NCI-H2171 treated with DMSO at 0.1 percent for 48 hours (cell line): ENCODE data around the gene DUSP22.

Experiments used
- DNase-seq: peaks from one replicate; lab custom pipeline; 2025; lab: John Stamatoyannopoulos, UW

DUSP22 gene

DNA sequence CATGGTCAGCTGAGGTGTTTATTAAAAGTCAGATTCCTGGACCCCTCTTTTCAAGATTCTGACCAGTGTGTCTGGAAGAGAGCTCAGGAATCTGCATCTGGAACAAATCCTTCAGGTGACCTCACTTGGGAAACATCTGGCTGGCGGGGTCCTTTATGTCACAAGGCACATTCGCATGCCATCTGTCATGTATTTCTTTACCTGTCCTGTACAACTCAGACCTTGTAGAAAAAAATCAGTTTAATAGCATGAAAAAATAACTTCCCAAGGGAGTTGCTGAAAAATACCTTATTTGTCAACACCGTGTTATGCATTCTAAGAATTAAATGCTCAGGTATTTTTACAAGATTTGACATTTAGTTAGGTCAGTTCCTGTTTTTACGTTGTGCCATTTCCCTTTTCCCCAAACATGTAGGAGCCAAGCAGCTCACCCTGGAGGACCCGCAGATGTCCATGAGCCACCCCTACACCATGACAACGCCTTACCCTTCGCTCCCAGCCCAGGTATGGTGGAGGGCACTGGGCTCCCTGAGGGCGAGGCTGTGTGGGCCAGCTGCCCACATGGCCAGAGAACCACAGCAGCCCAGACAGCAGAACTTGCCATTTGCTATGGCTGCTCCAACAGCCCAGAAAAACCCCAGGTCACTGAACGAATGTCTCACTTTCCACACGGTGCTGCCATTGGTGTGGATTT lies 103.3 kb downstream of the DUSP22 start:
- DNase-seq: peak; percentile 4

DNA sequence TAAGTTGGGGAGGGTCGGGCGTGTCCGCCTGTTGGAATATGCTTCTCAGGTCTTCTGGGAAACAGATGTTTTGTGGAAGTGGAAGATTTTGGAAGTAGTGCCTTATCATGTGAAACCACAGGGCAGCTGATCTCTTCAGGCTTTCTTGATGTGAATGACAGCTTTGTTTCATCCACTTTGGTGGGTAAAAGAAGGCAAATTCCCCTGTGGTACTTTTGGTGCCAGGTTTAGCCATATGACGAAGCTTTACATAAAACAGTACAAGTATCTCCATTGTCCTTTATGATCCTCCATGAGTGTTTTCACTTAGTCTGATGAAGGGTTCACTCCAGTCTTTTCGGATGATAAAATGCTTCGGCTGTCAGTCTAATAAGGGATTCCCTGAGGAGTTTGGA lies 103.8 kb downstream of the DUSP22 start:
- no peak for DNase-seq

DNA sequence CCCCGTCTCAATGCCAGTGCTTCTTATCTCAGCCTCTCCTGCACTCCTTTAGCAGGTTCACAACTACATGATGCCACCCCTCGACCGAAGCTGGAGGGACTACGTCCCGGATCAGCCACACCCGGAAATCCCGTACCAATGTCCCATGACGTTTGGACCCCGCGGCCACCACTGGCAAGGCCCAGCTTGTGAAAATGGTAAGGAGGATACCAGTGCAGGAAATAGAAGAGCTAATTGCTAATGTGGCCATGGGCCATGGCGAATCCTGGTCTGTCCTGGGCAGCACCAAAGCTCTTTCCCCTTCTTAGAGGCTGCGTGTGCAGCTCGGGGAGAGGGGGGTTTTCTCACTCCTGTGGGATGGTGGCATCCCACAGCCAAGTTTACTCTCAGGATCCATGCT lies 104.8 kb downstream of the DUSP22 start:
- DNase-seq: no peak

DNA sequence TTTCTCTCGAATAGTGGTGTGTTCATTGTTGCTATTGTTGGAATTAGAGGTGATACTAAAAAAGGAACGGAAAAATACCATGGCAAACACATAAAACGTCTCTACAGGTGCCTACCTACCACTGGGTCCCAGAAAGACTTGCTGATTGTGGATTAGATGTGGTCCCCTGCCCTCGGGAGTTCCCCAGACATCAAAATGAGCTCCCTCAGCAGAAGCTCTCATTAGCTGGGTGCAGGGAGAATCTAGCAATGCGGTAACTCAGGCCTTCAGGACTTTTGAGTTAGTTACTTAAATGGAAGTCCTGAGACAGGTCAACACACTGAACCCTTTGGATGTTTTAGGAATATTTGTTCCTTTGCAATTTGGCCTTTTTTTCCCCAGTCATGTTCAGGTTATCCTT lies 105.3 kb downstream of the DUSP22 start:
- DNase-seq: no peak

DNA sequence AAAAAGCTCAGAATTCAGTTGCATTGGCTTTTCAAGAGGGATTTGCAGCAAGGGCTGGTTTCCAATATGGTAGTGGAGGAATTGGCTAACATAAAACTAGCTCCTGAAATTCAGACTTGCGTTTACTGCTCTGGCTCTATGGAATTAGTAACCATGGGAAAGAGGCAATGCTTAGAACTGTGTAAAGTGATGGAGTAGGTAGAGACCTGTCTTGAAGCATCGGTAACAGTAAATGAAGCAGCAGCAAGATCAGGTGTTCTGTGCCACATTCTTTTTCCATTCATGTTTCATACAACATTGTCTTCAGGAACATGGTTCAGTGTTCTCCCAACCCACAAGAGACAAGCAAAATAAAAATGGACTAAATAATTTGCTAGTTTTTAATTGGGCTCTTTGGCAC lies 105.8 kb downstream of the DUSP22 start:
- no peak for DNase-seq

DNA sequence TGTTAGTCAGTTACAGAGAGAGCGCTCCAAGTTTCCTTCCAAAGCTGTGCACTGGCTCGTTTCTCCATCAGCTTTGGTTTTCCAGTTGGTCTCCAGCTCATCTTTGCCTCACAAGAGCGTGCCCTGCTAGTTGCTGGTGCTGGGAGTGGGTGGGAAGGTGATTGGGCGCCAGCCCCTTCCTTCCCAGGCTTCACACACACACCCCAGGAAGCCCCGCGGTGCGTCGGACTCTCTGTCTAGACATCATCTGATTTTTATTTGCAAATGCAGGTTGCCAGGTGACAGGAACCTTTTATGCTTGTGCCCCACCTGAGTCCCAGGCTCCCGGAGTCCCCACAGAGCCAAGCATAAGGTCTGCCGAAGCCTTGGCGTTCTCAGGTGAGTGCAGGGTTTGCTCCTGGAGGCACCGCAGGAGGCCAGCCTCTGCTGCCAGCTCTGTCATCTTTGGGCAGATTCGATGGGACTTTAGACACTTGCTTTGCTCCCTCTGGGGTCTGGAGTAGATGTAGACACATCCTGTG lies 106.3 kb downstream of the DUSP22 start:
- no peak for DNase-seq

DNA sequence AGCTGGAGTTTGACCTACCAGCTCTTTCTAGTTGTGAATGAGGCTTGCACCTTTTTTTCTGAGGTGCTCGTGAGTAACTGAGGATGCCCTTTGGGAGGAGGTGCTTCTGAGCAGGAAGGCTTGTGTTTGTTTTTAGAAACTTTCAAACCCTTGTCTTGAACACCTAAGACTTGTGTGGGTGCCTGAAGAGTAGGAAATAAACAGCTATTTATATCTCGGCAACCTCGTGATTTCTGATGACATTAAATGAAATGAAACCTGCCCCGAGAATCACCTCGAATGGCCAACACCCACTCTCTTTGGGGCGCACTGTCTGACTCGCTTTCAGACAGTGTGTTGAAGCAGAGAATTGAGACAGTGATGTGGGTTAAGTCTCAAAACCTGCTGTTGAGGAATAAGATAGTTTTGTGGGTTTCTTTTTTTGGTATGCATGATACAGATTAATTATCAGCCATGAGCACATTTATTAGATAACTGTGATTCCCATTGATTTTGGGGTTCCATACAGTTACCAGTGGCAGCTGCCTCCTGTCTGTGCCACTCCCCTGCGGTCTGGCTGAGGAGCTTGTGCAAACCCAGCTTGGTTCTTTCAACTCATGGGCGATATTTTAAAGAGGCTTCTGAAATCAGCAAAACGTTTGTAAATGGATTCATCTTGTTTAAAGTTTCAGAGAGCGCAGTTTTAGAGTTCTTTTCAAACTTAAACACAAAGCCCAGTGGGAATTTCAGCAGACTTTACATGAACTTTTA lies 107.7 kb downstream of the DUSP22 start:
- DNase-seq: no peak

DNA sequence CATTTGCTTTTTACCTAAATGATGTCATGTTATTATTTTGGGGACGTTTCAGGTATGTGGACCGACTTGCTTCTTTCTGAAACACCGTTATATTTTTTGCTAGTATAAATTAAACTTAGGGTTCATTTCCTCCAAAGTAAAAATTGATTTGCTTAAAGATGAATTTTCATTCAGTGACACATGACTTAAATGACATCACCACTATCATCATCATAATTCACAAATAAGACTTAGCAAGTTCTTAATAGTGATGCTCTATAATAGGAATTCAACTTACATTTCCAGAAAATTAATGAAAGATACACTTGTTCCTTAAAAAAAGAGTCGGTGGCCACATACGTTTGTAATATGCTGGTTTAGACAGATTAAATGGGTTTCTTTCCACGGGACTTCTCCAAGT lies 108.5 kb downstream of the DUSP22 start:
- no peak for DNase-seq
